ENCODE results near the gene ETS1.

The ETS1 gene

GRCh38 chr11:128527046-128527445 is 60.3 kb downstream of the ETS1 start:
- Histone ChIP-seq H3K27ac (ENCODE audit: low read length) (no peak overlapping the region), H3K4me1 (ENCODE audit: control insufficient read depth, insufficient read depth, low read length) (no peaks in the 10 kb centered on the region), H3K27me3 (ENCODE audit: control insufficient read depth, insufficient read depth, low read length) (no peaks in the 10 kb centered on the region), H3K4me3 (ENCODE audit: low read length) (no peak overlapping the region), H3K36me3 (ENCODE audit: control insufficient read depth, insufficient read depth, low read length) (no peaks in the 10 kb centered on the region), H3K9me3 (ENCODE audit: control insufficient read depth, insufficient read depth, low read length) (no peaks in the 10 kb centered on the region)
- no peak for DNase-seq (ENCODE audit: low read depth, low spot score)
- no CpG with 5 or more reads among the region's 2 CpGs for WGBS (ENCODE audit: insufficient coverage, insufficient read length)

DNA sequence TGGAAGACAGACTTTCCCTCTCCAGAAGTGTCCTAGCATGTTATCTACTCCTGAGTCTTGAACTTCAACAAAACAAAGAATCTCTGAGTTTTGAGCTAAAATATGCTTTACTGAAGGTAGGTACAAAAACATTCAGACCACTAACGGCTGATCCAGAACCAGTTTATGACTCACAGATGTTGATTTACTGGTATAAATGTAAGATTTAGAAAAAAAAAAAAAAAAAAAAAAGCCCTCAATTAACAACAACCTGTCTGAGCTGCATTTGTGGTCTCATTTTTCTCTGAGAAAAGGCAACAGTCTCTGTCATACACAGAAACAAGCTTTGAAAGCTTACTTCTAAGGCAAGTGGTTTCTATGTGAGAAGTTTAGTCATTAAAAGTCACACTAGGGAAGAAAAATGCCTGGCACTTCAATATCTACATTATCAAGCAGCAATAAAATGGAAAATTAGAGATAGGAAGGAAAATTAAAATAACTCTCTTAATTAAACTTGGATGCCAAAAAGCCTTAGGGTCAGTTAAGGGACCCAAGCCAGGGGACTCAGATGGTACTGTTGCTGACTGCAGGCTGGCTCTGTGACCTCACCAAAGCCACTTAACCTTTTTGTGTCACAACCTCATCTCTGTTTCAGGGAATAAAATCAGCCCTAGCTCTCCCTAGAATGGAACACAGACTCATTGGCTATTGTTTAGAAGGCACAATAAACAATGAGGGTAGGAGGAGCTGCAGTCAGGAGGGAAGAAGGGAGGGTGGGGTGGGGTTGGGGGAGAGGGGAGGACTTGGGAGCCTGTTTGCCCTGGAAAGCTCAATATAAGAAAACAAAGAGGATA is 61.7 kb downstream of the ETS1 start:
- no peaks in the 10 kb centered on the region for H3K36me3 ChIP-seq (ENCODE audit: control insufficient read depth, insufficient read depth, low read length)
- no peak for DNase-seq (ENCODE audit: low read depth, low spot score)
- H3K4me3 ChIP-seq (ENCODE audit: low read length) = no peak overlapping the region
- no peak overlapping the region for H3K27ac ChIP-seq (ENCODE audit: low read length)
- H3K27me3 ChIP-seq (ENCODE audit: control insufficient read depth, insufficient read depth, low read length) = no peaks in the 10 kb centered on the region
- no CpG with 5 or more reads among the region's 1 CpG for WGBS (ENCODE audit: insufficient coverage, insufficient read length)
- no peaks in the 10 kb centered on the region for H3K9me3 ChIP-seq (ENCODE audit: control insufficient read depth, insufficient read depth, low read length)
- no peaks in the 10 kb centered on the region for H3K4me1 ChIP-seq (ENCODE audit: control insufficient read depth, insufficient read depth, low read length)

GRCh38 chr11:128524172-128524571 is 63.2 kb downstream of the ETS1 start:
- Histone ChIP-seq H3K4me1 (ENCODE audit: control insufficient read depth, insufficient read depth, low read length) (no peaks in the 10 kb centered on the region; the same call in 1 of the 2 replicates), H3K9me3 (ENCODE audit: control insufficient read depth, insufficient read depth, low read length) (no peaks in the 10 kb centered on the region), H3K36me3 (ENCODE audit: control insufficient read depth, insufficient read depth, low read length) (no peaks in the 10 kb centered on the region), H3K27me3 (ENCODE audit: control insufficient read depth, insufficient read depth, low read length) (0 out of 2 replicates have a peak, but pooled peaks cover 1% of the 10 kb centered on the region), H3K4me3 (ENCODE audit: low read length) (no peak overlapping the region), H3K27ac (ENCODE audit: low read length) (no peak overlapping the region)
- no CpG with 5 or more reads among the region's 4 CpGs for WGBS (ENCODE audit: insufficient coverage, insufficient read length)
- DNase-seq (ENCODE audit: low read depth, low spot score) = no peak

DNA sequence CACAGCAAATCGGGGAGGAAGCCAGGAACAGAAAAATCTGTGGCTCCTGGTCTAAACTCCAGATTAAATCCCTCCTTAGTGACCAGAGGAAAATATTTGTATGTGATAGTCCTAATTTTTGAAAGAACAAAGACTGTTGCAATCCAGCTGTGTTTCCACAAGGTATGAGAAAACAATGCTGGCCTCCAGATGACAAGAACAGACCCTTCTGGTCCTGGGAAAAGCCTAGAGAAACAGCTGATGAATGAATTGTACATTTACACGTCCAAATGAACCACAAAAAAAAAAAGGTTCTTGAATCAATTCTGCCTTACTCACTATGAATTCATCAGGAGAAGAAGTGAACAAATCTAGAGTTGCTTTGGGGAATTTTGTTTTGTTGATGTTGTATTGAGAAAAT is 63.7 kb downstream of the ETS1 start:
- no peak for DNase-seq (ENCODE audit: low read depth, low spot score)
- WGBS (ENCODE audit: insufficient coverage, insufficient read length) = no CpG with 5 or more reads among the region's 2 CpGs
- Histone ChIP-seq H3K36me3 (ENCODE audit: control insufficient read depth, insufficient read depth, low read length) (no peaks in the 10 kb centered on the region), H3K9me3 (ENCODE audit: control insufficient read depth, insufficient read depth, low read length) (no peaks in the 10 kb centered on the region), H3K4me3 (ENCODE audit: low read length) (no peak overlapping the region), H3K27ac (ENCODE audit: low read length) (no peak overlapping the region), H3K4me1 (ENCODE audit: control insufficient read depth, insufficient read depth, low read length) (no peaks in the 10 kb centered on the region; the same call in 1 of the 2 replicates), H3K27me3 (ENCODE audit: control insufficient read depth, insufficient read depth, low read length) (0 out of 2 replicates have a peak, but pooled peaks cover 1% of the 10 kb centered on the region)

GRCh38 chr11:128522943-128523518 is 64.3 kb downstream of the ETS1 start:
- Histone ChIP-seq H3K36me3 (ENCODE audit: control insufficient read depth, insufficient read depth, low read length) (no peaks in the 10 kb centered on the region), H3K27me3 (ENCODE audit: control insufficient read depth, insufficient read depth, low read length) (0 out of 2 replicates have a peak, but pooled peaks cover 1% of the 10 kb centered on the region), H3K4me1 (ENCODE audit: control insufficient read depth, insufficient read depth, low read length) (no peaks in the 10 kb centered on the region; the same call in 1 of the 2 replicates), H3K9me3 (ENCODE audit: control insufficient read depth, insufficient read depth, low read length) (no peaks in the 10 kb centered on the region), H3K4me3 (ENCODE audit: low read length) (peak overlapping the region; percentile 84; the same call in 1 of the 2 replicates), H3K27ac (ENCODE audit: low read length) (no peak overlapping the region)
- DNase-seq (ENCODE audit: low read depth, low spot score) = no peak
- no CpG with 5 or more reads among the region's 6 CpGs for WGBS (ENCODE audit: insufficient coverage, insufficient read length)

GRCh38 chr11:128522055-128522942 is 65.1 kb downstream of the ETS1 start:
- Histone ChIP-seq H3K4me1 (ENCODE audit: control insufficient read depth, insufficient read depth, low read length) (no peaks in the 10 kb centered on the region; the same call in none of the 2 replicates), H3K27ac (ENCODE audit: low read length) (no peak overlapping the region), H3K4me3 (ENCODE audit: low read length) (peak overlapping the region; percentile 84), H3K27me3 (ENCODE audit: control insufficient read depth, insufficient read depth, low read length) (0 out of 2 replicates have a peak, but pooled peaks cover 1% of the 10 kb centered on the region), H3K9me3 (ENCODE audit: control insufficient read depth, insufficient read depth, low read length) (no peaks in the 10 kb centered on the region), H3K36me3 (ENCODE audit: control insufficient read depth, insufficient read depth, low read length) (no peaks in the 10 kb centered on the region)
- WGBS (ENCODE audit: insufficient coverage, insufficient read length) = no CpG with 5 or more reads among the region's 93 CpGs
- DNase-seq (ENCODE audit: low read depth, low spot score) = peak; percentile 60

DNA sequence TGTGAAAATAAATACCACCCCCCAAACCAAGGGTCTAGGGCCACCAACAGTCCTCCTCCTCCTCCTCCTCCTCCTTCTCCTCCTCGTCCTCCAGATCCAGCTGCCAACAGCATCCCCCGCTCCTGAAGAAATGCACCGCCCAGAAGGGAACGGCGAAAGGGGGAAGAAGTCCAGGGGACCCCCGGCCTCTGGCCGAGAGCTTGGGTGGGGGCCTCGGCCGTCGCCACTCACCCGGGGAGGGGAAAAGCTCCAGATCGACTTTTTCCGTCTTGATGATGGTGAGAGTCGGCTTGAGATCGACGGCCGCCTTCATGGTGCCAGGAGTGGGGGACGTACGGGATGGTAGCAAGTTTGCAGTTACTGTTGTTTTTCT is 65.7 kb downstream of the ETS1 start:
- 0 out of 2 replicates have a peak, but pooled peaks cover 1% of the 10 kb centered on the region for H3K27me3 ChIP-seq (ENCODE audit: control insufficient read depth, insufficient read depth, low read length)
- no CpG with 5 or more reads among the region's 19 CpGs for WGBS (ENCODE audit: insufficient coverage, insufficient read length)
- H3K4me1 ChIP-seq (ENCODE audit: control insufficient read depth, insufficient read depth, low read length) = peaks cover 2% of the 10 kb centered on the region
- no peak for DNase-seq (ENCODE audit: low read depth, low spot score)
- no peak overlapping the region for H3K27ac ChIP-seq (ENCODE audit: low read length)
- peak overlapping the region; percentile 84; the same call in 1 of the 2 replicates for H3K4me3 ChIP-seq (ENCODE audit: low read length)
- no peaks in the 10 kb centered on the region for H3K36me3 ChIP-seq (ENCODE audit: control insufficient read depth, insufficient read depth, low read length)
- no peaks in the 10 kb centered on the region for H3K9me3 ChIP-seq (ENCODE audit: control insufficient read depth, insufficient read depth, low read length)

DNA sequence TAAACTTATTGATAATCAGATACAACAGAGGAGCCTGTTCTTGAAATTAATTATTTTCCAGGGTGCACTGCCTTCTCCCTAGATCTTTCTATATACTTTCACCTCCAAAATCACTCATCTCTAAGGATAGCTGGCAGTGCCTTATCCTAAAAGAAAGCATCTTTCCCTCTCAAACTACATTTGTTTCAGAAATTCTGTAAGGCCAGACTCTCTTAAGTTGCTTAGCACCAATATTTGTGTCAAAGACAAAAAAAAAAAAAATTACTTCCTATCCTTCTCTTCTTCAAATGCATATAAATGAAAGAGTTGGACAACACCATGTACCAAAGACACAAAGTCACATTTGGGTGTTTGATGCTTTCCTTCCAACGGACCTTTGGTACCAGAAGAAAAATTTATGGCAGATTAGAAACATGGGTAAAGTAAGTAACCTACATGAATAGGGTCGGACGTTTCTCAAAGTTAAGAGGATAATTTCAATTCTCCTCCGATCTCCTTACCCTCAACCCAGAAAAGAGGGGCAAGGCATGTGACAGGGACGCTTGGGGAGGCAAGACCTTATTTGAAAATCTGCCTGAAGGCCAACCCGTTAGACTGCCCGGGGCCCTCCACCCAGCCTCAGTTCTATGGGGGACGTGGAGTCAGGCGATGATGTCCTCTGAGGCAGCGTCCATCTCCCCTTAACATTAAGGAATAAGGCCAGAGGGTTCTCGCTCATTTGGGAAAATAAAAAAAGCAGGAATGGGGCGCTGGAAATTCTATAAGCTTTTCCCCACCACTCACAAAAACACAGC is 66.3 kb downstream of the ETS1 start:
- no peak for DNase-seq (ENCODE audit: low read depth, low spot score)
- no peaks in the 10 kb centered on the region for H3K36me3 ChIP-seq (ENCODE audit: control insufficient read depth, insufficient read depth, low read length)
- no peaks in the 10 kb centered on the region for H3K9me3 ChIP-seq (ENCODE audit: control insufficient read depth, insufficient read depth, low read length)
- H3K27ac ChIP-seq (ENCODE audit: low read length) = no peak overlapping the region
- 0 out of 2 replicates have a peak, but pooled peaks cover 1% of the 10 kb centered on the region for H3K27me3 ChIP-seq (ENCODE audit: control insufficient read depth, insufficient read depth, low read length)
- H3K4me3 ChIP-seq (ENCODE audit: low read length) = peak overlapping the region; percentile 84; the same call in 1 of the 2 replicates
- peaks cover 2% of the 10 kb centered on the region for H3K4me1 ChIP-seq (ENCODE audit: control insufficient read depth, insufficient read depth, low read length)
- no CpG with 5 or more reads among the region's 12 CpGs for WGBS (ENCODE audit: insufficient coverage, insufficient read length)

DNA sequence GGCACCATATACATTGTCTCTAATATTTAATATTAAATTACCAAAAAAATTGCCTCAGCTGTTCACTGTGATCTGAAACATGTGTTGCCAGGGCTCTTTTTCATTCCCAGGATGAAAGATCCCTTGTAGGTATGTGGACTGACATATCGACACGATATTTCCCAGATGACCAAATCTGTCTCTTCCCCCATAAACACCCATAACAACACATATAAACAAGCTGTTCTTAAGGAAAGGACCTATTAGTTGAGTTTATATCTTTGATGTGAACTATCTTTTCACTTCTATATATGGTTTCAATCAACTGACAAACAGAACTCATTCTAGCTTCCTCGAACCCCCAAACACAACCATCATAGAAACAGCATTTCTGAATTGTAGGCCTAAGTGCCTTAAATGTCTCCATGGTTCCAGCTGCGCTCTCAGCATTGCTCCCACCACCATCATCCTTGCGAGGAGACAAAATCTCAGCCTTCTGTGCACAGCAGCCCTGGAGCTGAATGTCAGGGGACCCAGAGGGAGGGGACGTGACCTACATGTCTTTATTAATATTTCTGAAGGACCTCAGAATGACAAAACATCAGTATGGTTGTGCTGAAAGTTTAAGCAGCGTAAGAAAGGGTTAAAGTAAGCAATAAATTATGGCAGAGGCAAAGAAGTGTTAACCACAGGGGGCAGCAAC is 67.0 kb downstream of the ETS1 start:
- peaks cover 2% of the 10 kb centered on the region for H3K4me1 ChIP-seq (ENCODE audit: control insufficient read depth, insufficient read depth, low read length)
- no CpG with 5 or more reads among the region's 7 CpGs for WGBS (ENCODE audit: insufficient coverage, insufficient read length)
- H3K36me3 ChIP-seq (ENCODE audit: control insufficient read depth, insufficient read depth, low read length) = no peaks in the 10 kb centered on the region
- H3K27ac ChIP-seq (ENCODE audit: low read length) = no peak overlapping the region
- DNase-seq (ENCODE audit: low read depth, low spot score) = no peak
- no peak overlapping the region for H3K4me3 ChIP-seq (ENCODE audit: low read length)
- H3K9me3 ChIP-seq (ENCODE audit: control insufficient read depth, insufficient read depth, low read length) = no peaks in the 10 kb centered on the region
- 0 out of 2 replicates have a peak, but pooled peaks cover 1% of the 10 kb centered on the region for H3K27me3 ChIP-seq (ENCODE audit: control insufficient read depth, insufficient read depth, low read length)

Data from iPS DF 6.9 (cell line).